Choroid plexus epithelial cell (primary cell): ENCODE measurements around the gene UBE3A.

Source experiments
- DNase-seq: peaks from one replicate; pipeline ENCODE4 v3.0.0-alpha.2; 2010; ENCODE audit warnings: low read depth
- H3K4me3 ChIP-seq: 2 replicates; pipeline ENCODE4 v1.5.1; 2011; ENCODE audit warnings: low read depth, mild to moderate bottlenecking, control low read depth, low read length, moderate library complexity
- TF ChIP-seq, protein P1 (sequence below): conservative IDR thresholded peaks from 2 replicates; pipeline ENCODE4 v1.5.1; 2011; ENCODE audit warnings: low read depth, mild to moderate bottlenecking, control low read depth, inconsistent platforms, low read length, moderate library complexity

Gene UBE3A

DNA sequence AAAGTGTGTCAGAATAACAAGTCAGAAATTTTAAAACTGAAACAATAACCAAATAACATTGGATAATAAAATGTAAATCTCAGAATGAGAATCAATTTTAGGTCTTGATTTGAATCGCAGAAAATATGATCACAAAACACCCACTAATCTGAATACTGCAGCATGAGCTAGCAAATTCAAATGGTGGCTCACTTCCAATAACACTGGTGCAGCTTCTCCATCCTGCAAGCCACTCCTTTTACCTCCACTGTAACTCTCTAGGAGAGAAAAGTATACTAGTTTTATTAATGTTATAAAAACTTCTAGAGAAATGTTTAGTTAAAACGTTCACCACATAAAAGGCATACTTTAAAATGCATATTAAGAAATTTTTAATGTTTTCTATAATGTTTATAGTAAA, 30.4 kb downstream of the UBE3A start:
- DNase-seq: peak; percentile 42
- no peak overlapping the region for H3K4me3 ChIP-seq
- TF ChIP-seq, protein P1, sequence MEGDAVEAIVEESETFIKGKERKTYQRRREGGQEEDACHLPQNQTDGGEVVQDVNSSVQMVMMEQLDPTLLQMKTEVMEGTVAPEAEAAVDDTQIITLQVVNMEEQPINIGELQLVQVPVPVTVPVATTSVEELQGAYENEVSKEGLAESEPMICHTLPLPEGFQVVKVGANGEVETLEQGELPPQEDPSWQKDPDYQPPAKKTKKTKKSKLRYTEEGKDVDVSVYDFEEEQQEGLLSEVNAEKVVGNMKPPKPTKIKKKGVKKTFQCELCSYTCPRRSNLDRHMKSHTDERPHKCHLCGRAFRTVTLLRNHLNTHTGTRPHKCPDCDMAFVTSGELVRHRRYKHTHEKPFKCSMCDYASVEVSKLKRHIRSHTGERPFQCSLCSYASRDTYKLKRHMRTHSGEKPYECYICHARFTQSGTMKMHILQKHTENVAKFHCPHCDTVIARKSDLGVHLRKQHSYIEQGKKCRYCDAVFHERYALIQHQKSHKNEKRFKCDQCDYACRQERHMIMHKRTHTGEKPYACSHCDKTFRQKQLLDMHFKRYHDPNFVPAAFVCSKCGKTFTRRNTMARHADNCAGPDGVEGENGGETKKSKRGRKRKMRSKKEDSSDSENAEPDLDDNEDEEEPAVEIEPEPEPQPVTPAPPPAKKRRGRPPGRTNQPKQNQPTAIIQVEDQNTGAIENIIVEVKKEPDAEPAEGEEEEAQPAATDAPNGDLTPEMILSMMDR: no peak

DNA sequence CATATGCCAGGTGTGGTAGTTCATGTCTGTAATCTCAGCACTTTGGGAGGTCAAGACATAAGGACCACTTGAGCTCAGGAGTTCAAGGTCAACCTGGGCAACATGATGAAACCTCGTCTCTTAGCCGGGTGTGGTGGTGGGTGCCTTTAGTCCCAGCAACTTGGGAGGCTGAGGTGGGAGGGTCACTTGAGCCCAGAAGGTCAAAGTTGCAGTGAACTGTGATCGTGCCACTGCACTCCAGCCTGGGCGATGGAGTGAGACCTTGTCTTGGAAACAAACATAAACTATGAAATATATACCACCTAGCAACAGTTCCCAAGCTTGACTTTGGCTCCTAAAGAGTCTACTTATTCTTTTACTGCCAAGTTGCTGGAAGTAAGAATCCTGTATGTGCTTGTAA, 30.9 kb downstream of the UBE3A start:
- no peak overlapping the region for H3K4me3 ChIP-seq
- TF ChIP-seq, protein P1: no peak
- DNase-seq: no peak

DNA sequence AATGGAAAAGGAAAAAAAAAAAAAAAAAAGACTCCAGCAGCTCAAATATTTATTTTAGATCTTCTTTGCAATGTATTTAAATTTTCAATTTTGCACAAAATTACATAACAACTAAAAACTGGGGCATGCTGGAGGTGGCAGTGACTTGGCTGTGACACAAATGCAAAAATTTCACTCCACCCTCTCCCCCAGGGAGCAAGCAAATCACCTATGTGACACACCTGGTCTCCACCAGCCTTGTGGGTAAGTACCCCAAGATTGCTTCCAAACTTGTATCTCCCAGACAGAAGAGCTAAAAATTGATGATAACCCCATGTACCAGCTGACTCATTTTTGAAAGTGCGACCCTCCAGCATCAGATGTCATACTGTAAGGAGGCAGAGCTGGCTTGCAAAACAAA, 32.0 kb downstream of the UBE3A start:
- H3K4me3 ChIP-seq: no peak overlapping the region
- DNase-seq: no peak
- TF ChIP-seq, protein P1: no peak

DNA sequence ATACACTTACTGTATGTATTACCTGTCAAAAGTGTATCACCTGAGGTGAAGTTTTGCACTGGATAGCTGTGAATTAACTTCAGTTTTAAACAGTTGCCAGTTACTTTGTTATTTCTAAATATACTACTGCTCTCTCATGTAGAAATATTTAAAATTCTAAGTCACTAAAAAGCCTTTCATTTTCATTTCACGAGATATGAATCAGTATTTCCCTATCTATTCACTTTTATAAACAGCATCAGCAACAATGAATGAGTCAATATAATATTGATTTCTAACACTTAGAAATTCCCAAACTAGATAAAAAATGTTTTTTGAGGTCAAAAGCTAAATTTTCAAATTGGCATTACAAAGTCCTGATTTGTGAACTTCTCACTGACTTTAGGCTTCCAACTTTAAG, 32.6 kb downstream of the UBE3A start:
- TF ChIP-seq, protein P1: no peak
- DNase-seq: no peak

DNA sequence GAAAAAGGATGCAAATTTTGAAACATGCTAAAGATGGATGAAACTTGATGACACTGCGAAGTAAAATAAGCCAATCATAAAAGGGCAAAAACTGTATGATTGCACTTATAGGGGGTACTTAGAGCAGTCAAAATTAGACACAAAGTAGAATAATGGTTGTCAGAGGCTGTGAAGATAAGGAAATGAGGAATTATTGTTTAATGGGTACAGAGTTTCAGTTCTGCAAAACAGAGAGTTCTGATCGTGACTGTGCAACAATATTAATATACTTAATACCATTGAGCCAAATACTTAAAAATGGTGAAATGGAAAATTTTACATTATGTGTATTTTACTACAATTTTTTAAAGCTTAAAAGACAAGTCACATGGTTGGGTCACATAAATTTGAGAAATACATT, 35.1 kb downstream of the UBE3A start:
- TF ChIP-seq, protein P1: no peak
- DNase-seq: no peak
- H3K4me3 ChIP-seq: no peak overlapping the region

More for the DNA sequence above, 32.6 kb downstream of the UBE3A start:
- H3K4me3 ChIP-seq: no peak overlapping the region

DNA sequence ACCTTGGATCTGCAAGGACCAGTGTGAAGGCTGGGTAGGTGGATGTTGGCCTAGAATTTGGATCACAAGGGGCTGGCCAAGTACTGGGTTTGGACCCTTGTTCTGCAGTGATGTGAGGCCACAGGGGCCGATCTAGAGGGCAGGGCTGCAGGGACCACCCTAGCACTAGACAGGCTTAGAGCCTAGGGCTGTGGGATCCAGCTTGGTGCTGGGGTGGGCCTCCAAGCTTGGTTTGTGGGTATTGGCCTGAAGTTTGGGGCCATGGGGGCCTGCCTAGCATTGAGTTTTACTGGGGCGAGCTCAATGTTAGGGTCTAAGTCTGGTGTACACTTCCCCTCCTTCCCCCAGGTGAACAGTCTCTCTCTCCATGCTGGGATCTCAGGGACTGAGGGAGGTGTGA, 36.5 kb downstream of the UBE3A start:
- TF ChIP-seq, protein P1: no peak
- H3K4me3 ChIP-seq: no peak overlapping the region
- no peak for DNase-seq

DNA sequence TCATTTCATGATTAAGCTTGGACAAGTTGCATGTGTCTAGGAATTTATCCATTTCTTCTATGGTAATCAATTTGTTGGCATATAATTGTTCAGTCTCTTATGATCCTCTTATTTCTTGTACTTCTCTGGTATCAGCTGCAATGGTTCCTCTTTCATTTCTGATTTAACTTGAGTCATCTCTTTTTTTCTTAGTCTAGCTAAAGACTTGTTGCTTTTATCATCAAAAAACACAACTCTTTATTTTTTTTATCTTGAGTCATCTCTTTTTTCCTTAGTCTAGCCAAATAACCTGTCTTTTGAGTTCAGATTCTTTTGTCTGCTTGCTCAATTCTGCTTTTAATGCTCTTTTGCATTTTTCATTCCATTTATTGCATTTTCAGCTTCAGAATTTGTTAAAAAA, 37.3 kb downstream of the UBE3A start:
- TF ChIP-seq, protein P1: no peak
- DNase-seq: peak; percentile 34

More for the DNA sequence above, 37.3 kb downstream of the UBE3A start:
- no peak overlapping the region for H3K4me3 ChIP-seq
